GM11168 (cell line): ENCODE results near the gene KLF15.

ENCODE experiments used
- in situ Hi-C: fragments of 300-500 bp; cut with MboI; formaldehyde crosslinking; loops from one replicate; pipeline ENCODE4 v1.12.0; 2022; ENCODE audit warnings: low sequenced_read_pairs; ENCODE audit not compliant: unreplicated experiment

KLF15 gene

DNA sequence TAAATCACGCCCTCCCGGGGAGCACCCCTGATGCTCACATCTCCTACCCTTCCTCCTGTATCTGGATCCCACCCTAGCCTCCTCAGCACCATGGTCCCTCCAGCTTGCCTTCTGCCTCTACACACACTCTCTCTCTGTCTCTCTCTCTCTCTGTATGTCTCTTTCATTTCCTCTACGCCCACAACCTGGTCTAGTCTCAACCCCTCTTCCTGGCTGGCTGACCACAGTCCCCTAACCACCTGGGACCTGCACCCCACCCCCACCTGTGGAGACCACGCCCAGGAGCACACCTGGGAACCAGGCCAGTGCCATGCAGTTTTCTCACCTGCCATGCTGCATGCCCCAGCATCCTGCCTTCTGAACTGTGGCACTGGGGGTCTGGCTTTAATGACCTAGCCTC lies 33.5 kb upstream of the KLF15 start:
- in situ Hi-C loops, result loop anchor here (25.0 kb wide), 1 partner anchor 253 kb away; no protein-coding TSS in a partner anchor

DNA sequence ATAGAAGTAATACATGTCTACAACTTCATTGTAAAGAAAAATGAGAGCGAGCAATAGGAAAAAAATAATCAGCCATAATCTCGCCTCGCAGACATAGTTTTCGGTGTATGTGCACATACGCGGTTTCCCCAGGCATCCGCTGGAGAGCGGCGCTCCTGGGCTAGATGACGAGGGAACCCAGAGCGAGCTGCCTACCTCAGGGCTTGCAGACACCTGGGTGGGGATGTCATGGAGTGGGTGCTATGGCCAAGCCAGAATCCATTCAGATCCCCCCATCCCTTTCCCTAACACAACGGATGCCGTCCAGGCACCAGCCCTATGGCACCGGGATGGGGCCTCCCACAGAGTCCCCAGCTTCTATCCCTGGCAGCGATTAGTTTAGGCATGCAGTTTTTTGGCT lies 33.0 kb upstream of the KLF15 start:
- in situ Hi-C loops, result loop anchor here (25.0 kb wide), 1 partner anchor 253 kb away; no protein-coding TSS in a partner anchor

DNA sequence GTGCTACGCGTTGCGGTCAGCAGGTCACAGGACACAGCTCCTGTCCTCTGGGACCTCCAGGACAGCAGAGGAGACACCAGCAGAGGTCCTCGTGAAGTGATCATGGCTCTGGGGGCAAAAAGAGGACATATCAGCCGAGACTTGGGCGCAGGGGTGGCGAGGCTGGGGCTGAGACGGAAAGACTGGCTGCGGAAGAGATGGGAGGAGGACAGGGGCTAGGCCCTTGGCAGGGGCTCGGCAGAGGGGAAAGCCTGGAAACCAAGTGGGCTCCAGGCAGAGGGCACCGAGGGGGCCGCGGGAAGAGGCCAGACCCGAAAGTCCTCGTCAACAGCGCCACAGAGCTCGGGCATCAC lies 32.6 kb upstream of the KLF15 start:
- in situ Hi-C loops, result loop anchor here (25.0 kb wide), 1 partner anchor 252 kb away; no protein-coding TSS in a partner anchor

DNA sequence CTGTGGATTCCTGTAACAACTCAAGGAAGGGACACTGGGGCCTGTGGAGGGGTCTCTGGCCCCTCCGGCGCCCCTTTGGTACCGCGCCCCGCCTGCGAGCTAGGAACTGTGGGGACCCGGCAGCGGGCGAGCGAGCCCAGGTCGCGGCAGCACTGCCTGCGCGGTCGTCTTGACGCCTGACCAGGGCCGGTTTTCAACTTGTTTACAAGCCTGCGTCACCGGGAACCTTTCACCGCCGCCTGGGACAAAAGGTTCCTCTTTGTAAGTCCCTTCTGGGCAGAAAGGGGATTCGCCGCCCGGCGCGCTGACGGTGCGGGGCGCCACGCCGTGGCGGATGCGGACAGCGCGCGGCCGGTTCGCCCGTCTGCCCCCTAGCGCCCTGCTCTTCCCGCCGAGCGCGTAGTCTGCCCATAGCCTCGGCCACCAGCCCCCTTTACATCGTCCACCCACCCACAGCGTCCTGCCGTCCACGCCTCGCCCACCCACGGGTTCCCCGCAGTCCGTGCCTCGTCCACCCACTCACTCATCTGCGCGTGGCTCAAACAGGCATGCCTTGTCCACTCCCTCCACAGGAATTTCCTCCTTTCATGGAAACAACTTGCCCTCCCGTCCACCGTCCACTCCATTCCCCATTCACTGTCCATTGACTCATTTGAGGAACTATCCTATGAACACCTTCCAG lies 32.0 kb upstream of the KLF15 start:
- in situ Hi-C loops, result loop anchor here (25.0 kb wide), 1 partner anchor 252 kb away; no protein-coding TSS in a partner anchor

DNA sequence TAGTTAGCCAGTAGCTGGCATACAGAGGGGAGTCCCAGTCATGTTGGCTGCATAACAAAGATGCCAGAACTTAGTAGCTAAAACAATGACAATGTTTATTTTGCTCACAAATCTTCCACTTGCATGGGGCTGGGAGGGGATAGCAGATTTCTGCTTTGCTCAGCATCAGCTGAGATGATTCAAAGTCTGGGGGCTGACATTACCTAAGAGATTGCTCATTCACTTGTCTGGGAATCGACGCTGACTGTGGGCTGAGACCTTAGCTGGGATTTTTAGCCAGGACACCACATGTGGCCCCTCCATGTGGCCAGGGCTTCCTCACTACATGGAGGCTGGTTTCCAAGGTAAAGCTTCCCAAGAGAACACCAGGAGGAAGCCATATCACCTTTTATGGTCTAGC lies 24.8 kb upstream of the KLF15 start:
- in situ Hi-C loops, result loop anchor here (25.0 kb wide), 1 partner anchor 245 kb away; no protein-coding TSS in a partner anchor

DNA sequence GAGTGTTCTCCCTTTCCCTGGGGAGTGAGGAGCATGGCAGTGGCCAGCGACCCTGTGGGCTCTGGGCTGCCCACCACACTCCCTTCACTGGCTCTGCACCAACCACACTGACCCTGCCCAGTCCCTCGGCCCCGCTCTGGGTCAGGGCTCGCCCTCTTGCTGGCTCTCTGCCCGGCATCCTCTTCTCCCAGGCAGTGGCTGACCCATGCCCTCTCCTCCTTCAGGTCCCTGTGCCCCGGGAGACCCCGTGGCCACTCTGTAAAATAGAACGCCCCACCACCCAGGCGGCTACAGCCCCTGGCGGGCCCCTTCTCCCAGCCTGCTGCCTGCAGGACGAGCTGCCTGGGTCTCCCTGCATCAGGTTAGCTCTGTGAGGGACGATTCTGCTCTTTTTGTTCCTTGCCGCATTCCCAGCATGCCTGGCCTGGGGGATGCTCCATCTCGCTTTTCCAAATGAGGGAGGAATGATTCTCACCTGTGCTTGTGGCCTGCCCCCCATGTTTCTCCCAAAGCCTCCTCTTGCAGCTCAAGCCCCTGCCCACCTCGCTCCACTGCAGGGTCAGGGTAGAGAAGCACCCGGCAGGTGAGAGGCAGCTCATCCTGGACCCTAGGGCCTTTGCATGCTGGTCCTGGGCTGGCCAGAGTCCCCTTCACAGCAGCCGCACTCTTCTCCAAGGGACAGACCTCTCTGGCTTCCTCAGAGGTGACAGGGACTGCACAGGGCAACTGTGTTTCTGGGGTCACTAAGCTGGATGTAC lies 23.0 kb upstream of the KLF15 start:
- in situ Hi-C loops, result loop anchor here (25.0 kb wide), 1 partner anchor 243 kb away; no protein-coding TSS in a partner anchor

DNA sequence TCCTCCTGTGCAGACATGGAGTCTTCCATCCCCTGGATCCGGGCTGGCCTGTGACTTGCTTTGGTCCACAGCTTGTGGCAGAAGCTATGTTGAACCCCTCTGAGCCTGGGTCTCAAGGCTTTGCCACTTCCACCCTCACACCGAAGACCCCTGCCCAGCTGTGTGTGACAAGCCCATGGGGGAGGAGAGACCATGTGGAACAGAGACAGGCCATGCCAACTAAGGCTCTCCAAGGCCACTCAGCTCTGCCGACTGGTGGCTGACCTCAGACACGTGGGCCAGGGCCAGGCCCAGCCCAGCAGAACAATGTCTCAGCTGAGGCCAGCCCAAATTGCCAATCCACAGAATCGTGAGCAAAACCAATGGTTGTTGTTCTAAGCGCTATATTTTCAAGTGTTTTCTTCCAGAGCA lies 21.1 kb upstream of the KLF15 start:
- in situ Hi-C loops, result loop anchor here (25.0 kb wide), 1 partner anchor 241 kb away; no protein-coding TSS in a partner anchor

DNA sequence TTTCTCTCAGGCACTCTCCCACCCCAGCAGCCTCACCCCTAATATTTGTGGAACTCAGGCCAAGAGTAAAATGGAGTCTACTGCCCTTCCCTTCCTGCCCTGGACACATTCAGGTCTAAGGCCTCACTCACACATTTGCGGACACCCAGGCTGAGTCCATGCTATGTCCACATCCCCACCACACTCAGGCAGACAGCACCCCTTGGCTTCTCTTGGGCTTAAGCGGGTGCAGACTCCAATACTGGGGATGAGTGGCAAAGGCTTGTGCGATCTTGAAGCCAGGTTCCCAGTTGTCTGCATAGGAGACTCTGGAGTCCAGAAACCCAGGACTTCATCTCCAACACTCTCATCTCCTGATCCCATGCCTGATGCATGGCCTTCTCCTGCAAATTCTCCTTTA lies 20.0 kb upstream of the KLF15 start:
- in situ Hi-C loops, result loop anchor here (25.0 kb wide), 1 partner anchor 240 kb away; no protein-coding TSS in a partner anchor

DNA sequence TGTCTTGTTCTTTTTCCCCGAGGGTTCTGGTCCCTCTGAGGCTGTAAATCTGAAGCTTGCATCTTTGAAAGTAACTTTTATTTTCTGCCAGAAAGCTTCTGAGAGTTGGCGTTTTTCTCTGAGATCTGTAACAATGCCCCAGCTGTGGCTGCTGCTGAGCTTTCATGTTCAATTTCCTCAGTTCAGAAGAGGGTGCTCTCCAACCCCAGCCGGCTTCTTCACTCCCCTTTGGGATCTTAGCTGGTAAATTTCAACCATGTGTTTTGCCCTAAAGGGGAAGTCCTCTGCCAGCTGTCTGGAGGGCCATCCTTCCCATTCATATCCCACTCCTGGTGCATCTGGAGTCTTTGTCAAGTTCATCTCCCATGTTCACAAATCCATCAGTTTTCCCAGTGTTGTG lies 19.2 kb upstream of the KLF15 start:
- in situ Hi-C loops, result loop anchor here (25.0 kb wide), 1 partner anchor 239 kb away; no protein-coding TSS in a partner anchor

DNA sequence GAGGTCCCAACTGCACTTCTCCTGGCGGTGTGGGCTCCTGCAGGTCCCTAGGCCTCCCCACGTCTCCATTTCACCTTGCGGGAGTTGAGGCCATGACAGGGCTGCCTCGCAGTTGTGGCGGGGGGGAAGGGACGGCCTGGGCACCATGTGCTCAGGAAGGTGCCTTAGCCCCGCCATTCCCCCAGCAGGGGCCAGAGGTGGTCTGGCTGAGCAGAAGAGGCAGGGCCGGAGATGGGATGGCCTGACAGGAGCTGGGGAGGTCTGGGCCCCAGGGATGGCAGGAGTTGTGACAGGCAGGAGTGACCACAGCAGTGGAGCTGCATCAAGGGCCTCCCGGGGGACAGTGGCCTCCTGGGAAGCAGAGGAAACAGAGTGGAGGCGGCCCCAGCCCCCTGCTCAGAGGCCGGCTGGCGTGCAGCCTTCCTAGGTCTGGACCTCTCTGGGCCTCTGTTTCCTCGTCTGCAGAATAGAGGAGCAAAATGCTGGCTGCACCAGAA lies 18.7 kb upstream of the KLF15 start:
- in situ Hi-C loops, result loop anchor here (25.0 kb wide), 1 partner anchor 239 kb away; no protein-coding TSS in a partner anchor

DNA sequence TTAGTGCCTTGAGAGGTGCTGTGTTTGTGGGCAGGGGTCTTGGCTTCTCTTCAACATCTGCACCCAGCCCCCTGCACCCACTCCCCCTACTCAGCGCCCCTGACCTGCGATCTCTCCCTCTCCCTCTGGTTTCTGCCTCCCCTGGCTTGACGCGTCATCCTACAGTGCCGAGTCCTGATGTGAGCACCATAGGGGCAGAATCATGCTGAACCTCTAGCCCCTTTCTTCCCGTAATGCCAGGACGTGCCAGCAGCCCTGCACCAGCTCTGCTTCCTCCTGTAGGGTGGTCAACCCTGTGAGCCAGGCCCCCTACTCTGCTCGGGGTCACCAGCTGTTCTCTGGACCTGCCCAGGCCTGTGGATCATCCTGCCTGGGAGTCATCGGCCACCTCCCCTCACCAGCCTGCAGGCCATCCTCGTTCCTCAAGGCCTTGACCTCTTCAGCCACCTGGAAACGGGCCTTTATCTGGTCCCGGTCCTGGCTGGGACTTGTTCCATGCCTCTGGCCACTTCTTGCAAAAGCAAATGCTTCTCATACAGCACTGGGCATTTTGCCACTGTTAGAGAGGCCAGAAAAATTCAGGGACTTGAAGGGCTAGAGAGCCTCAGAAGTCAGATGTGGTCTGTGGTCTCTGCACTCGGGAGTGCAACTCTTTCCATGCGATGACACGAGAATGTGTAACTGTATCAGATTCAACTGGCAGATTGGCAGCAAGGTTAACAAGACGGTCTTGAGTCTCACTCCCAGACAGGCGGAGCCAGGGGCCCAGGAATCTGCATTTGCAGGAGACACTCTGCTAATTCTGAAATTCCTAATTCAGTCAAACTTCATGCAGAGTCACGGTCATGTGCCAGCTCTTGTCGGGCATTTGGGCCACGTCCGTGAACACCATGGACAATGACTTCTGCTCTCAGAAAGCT lies 16.7 kb upstream of the KLF15 start:
- in situ Hi-C loops, result no loop called here

DNA sequence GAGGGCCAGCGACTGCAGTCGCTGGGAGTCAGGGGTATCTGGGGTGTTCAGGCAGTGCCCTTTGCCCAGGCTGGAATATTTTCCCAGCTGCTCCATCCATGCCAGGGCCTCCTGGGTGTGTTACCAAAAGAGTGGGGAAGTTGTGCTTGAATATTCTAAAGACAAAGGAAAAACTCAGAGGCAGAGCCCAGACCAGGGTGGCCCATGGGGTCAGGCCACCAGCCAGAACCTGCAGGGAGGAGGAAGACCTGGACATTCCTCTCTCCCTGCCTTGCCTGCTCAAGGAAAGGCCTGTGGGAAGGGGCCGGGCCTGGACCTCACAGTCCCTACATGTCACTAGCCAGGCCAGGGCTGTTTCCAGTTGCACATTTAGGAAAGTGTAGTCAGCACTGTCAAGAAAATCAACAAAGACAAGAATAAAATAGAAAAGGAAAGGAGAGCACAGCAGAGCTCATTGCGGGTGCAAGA lies 16.0 kb upstream of the KLF15 start:
- in situ Hi-C loops, result no loop called here

DNA sequence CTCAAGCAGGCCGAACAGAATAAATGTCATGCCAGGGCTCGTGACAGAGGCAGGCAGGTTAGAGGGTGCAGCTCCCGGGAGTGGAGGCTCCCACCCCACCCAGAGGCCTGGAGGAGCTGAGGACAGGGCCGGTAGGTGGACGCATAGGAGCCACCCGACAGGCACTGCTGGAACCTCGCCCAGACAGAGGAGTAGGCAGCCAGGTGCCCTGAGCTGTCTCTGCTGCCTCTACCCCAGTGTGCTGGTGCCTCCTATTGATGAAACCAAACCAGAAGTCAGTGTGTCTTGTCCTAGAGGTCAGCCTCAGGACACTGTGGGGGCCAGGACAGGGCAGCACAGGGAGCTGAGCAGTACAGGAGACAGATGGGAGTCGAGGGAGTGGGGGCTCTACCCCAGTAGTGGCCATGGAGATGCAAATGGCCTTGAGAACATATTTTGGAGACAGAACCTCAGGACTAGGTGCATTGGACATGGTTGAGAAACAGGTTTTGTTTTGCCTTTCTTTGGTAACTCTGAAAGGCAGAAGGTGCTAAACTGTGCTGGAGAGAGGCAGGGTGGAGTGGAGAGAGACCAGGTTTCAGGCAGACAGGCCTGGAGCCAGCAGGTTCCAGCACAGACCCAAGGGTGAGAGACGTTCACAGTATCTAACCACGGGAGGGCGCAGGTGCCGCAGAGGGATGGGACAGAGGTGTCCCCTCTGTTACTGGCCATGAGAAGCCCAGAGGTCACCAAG lies 15.4 kb upstream of the KLF15 start:
- in situ Hi-C loops, result no loop called here

DNA sequence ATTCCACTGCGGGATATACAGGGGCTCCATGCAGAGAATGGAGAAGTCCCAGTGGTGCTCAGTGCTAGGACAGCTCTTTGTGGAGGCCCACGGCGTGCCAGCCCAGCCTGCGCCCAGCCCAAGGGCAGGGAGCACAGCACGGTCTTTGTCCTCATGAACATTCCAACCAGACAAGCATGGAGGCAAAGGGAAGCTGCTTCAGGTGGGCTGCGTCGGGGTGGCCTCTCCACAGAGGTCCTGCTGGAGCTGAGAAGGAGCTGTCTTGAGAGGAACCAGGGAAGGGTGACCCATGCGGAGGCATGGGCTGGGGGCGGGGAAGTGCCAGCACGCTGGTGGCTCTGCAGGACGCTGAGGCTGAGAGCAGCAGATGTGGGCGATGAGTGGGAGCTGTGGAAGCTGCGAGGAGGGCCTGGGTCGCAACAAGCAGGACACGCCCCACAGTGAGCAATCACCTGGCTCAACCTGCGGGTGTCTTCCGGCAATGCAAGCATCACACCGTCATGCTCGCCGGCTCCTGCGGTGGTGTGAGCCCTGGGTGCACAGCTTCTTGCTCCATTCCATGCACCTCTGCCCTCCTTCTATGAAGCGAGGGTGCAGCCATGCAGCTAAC lies 14.0 kb upstream of the KLF15 start:
- in situ Hi-C loops, result no loop called here

DNA sequence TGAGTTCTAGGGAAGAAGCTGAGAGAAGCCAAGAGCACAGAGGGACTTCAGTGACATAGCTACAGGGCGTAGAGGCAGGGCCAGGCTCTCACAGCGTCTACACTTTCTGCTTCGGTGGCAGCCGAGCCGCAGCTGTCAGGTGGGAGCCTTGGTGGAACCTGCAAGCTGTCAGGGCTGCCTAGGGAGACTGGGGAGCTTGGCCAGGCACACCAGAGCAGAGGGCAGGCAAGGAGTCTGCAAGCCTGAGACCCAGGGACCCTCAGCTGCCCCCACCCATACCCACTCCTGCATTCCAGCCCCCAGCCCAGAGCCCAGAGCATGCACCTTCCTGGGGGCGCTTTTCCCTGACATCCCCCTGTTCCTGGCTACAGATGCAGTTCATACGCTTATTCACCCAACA lies 13.4 kb upstream of the KLF15 start:
- in situ Hi-C loops, result no loop called here

DNA sequence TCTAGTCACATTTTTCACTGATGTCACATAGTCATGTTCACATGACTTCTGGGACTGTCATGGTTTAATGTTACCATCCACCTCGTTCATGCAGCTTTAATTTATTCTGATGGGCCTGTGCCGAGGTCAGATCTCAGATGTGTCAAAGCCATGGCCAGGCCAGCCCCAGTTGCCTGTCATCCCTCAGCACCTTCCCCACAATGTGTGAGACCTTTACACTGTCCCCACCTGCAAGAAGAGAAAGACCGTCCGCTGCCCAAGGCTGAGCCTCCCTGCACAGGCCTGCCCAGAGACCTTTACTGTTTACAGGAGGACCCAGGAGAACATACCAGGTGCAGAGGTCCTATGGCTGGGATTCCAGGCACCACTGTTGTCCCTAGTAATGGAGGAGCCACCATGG lies 12.8 kb upstream of the KLF15 start:
- in situ Hi-C loops, result no loop called here

DNA sequence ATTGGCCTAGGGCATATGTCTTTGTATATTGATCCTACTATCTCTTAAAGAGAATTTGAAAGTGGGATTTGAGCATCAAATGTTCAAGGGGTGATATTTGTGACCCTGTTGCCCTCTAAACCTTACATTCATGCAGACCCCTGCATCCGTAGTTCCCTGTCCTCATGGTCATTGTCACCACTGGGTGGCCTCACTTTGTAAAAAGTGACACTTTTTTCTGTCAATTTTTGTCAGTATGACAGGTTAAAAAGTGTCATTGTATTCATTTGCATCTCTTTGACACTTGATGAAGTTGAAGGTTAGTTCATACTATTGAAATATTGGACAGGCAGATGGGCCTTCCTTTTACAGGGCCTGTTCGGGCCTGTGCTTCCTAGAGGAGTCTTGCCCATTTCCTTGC lies 12.3 kb upstream of the KLF15 start:
- in situ Hi-C loops, result no loop called here

DNA sequence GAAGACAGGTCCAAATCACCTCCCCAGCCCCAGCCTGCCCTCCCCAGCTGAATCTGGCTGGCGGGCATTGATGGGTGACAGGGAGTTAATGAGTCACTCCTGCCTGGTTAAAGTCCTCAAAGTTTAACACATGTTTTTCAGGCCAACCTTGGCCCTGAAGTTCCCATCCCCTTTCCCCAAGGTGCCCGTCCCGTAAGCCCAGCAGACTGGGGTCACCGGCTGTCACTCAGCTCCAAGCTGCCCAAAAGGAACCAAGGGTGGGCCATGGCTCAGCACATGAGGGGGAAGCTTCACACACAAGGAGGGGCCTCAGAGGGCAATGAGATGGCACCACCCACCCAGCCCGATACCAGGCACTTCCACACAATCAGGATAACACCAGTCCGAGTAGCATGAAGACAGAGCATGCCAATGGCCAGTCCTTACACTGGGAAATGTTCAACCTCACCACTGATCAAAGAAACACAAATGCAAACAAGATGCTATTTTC lies 10.2 kb upstream of the KLF15 start:
- in situ Hi-C loops, result no loop called here
